ENCODE measurements around the gene NFIB. TPM values are rescaled to one million over a fixed set of nuclear protein-coding genes. Genes with fewer than 3 reads are reported as not detected.

Gene NFIB
- total and polyA plus RNA-seq, 2 of the 4 experiments (the other 2 are of a cell fraction), result 1.4 to 2.0 TPM

DNA sequence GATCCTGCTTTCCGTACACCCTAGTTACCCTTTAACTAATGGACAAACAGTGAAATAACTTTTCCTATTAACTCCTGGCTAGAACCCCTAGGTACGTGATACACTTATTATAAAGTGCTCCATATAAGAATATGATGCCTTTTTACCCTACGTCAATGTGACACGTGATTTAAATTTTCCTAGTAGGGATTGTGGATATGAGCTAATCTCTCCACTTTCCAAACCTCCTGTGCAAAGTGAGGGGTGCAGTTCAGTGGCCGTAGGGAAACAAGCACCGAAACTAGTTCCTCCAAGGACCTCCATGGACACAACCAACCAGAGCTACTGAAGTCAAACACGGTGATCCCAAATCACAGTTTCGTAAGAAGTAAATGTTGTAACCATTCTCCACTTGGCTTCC is 19.3 kb downstream of the NFIB start:
- Histone ChIP-seq H3K4ac (ENCODE audit: low read depth, low read length) (no peak overlapping the region), H4K91ac (ENCODE audit: insufficient read depth, low read depth, low read length) (no peak overlapping the region), H2AK5ac (ENCODE audit: low read depth, low read length) (no peak overlapping the region), H3K4me3 (ENCODE audit: insufficient read depth, low read depth, low read length) (no peak overlapping the region), H2AK9ac (replicated peaks; ENCODE audit: low read depth, low read length, poor library complexity) (no peak overlapping the region), H2BK15ac (ENCODE audit: low read depth, low read length) (no peak overlapping the region), H2BK5ac (ENCODE audit: low read depth, low read length, poor library complexity, severe bottlenecking) (no peak overlapping the region), H3K23ac (ENCODE audit: low read depth, low read length) (no peak overlapping the region), H3K56ac (ENCODE audit: extremely low read depth, insufficient read depth, low read length) (no peak overlapping the region), H3K9ac (ENCODE audit: low read depth, low read length) (no peak overlapping the region), H4K20me1 (ENCODE audit: insufficient read depth, low read length) (no peaks in the 10 kb centered on the region), H3K79me1 (ENCODE audit: low read depth in 1 of 2, low read length in 2 of 2) (no peaks in the 10 kb centered on the region), H3K14ac (replicated peaks; ENCODE audit: low read depth, low read length) (no peak overlapping the region), H3K4me1 (ENCODE audit: control insufficient read depth, insufficient read depth, low read length) (no peaks in the 10 kb centered on the region), H2BK20ac (ENCODE audit: low read depth, low read length) (no peak overlapping the region), H4K5ac (ENCODE audit: low read depth, low read length) (no peak overlapping the region), H2AFZ (replicated peaks; ENCODE audit: low read length, poor library complexity) (no peak overlapping the region), H3K27ac (ENCODE audit: insufficient read depth, low read length) (no peak overlapping the region), H4K8ac (ENCODE audit: low read depth in 2 of 2, low read length in 2 of 2) (no peak overlapping the region), H3K9me1 (ENCODE audit: insufficient read depth, low read length) (no peaks in the 10 kb centered on the region), H2BK120ac (ENCODE audit: low read depth, low read length) (no peak overlapping the region), H3K9me3 (ENCODE audit: control insufficient read depth, insufficient read depth, low read length) (no peaks in the 10 kb centered on the region), H3K27me3 (ENCODE audit: control insufficient read depth, insufficient read depth, low read length) (peaks cover 8% of the 10 kb centered on the region), H3K36me3 (ENCODE audit: control insufficient read depth, insufficient read depth, low read length) (no peaks in the 10 kb centered on the region), H3K4me2 (ENCODE audit: low read depth, low read length) (no peak overlapping the region), H3K18ac (ENCODE audit: low read depth, low read length) (no peak overlapping the region)
- no TSS peak for BruUV-seq (replicated peaks)
- DNase-seq, result no peak
- no CpG with 5 or more reads among the region's 8 CpGs for WGBS, 2 experiments (ENCODE audit: extremely low coverage in 2 of 2, insufficient read length in 1 of 2)
- ATAC-seq (ENCODE audit: low read depth), result no peak
- CTCF ChIA-PET, result interaction anchor here (0.8 kb wide), 1 partner anchor 9 kb away, joined by 3 read pairs; no protein-coding TSS in a partner anchor
- intact Hi-C loops (cut with micrococcal nuclease), result no loop called here
- dilution Hi-C loops (cut with HindIII; ENCODE audit: low sequenced_read_pairs, unreplicated experiment), result no loop called here
- TF ChIP-seq RCOR1 (IDR thresholded peaks at IDR 0.05; ENCODE audit: insufficient replicate concordance, low read length) (no peak), CEBPB (IDR thresholded peaks at IDR 0.05; ENCODE audit: low read depth, low read length) (no peak), MAZ (IDR thresholded peaks at IDR 0.05; ENCODE audit: borderline replicate concordance, low read depth, low read length) (no peak), MAFK (IDR thresholded peaks at IDR 0.05; ENCODE audit: low read depth, low read length) (no peak), NFE2L2 (IDR thresholded peaks at IDR 0.05; ENCODE audit: low read depth, low read length) (no peak), BHLHE40 (IDR thresholded peaks at IDR 0.05; ENCODE audit: low read depth, low read length) (no peak), SMC3 (IDR thresholded peaks at IDR 0.05; ENCODE audit: low read depth, low read length) (no peak)
- TF ChIP-seq, protein P1, sequence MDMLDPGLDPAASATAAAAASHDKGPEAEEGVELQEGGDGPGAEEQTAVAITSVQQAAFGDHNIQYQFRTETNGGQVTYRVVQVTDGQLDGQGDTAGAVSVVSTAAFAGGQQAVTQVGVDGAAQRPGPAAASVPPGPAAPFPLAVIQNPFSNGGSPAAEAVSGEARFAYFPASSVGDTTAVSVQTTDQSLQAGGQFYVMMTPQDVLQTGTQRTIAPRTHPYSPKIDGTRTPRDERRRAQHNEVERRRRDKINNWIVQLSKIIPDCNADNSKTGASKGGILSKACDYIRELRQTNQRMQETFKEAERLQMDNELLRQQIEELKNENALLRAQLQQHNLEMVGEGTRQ (IDR thresholded peaks at IDR 0.05; ENCODE audit: low read depth, low read length), result no peak
- POLR2A ChIA-PET (ENCODE audit: unreplicated experiment), result no interaction called here
- in situ Hi-C loops (cut with MboI; ENCODE audit: low sequenced_read_pairs), result no loop called here
